ENCODE measurements around the gene HTRA3.
A peak's percentile ranks its signal among the peaks of the same experiment; 100 is the strongest.

Gene HTRA3

GRCh38 chr4:8269535-8270417, at the start of gene HTRA3:
Gene HTRA3, plus strand, starts transcription at chr4:8269754. Its CDS starts 215 bp downstream, at chr4:8269969.
- DNase-seq, result peak; percentile 51

- DNase-seq, result no peak
Observed at GRCh38 chr4:8220661-8221450, 48.7 kb upstream of the HTRA3 start.

- DNase-seq, result peak; percentile 76
Observed at GRCh38 chr4:8221476-8221875, 48.1 kb upstream of the HTRA3 start.

- no peak for DNase-seq
Observed at GRCh38 chr4:8221985-8222384, 47.6 kb upstream of the HTRA3 start.

- no peak for DNase-seq
Observed at GRCh38 chr4:8222609-8223388, 46.8 kb upstream of the HTRA3 start.

GRCh38 chr4:8224267-8224974, 45.1 kb upstream of the HTRA3 start:
- no peak for DNase-seq

- DNase-seq, result peak; percentile 58
Observed at GRCh38 chr4:8224975-8225625, 44.5 kb upstream of the HTRA3 start.

- DNase-seq, result no peak
Observed at GRCh38 chr4:8225706-8226443, 43.7 kb upstream of the HTRA3 start.

GRCh38 chr4:8227201-8227770, 42.3 kb upstream of the HTRA3 start:
- DNase-seq, result no peak

GRCh38 chr4:8227771-8228318, 41.7 kb upstream of the HTRA3 start:
- DNase-seq, result no peak

GRCh38 chr4:8228319-8229250, 41.0 kb upstream of the HTRA3 start:
- peak; percentile 85 for DNase-seq

- DNase-seq, result no peak
Observed at GRCh38 chr4:8229331-8229975, 40.1 kb upstream of the HTRA3 start.

- no peak for DNase-seq
Observed at GRCh38 chr4:8230033-8230432, 39.5 kb upstream of the HTRA3 start.

- no peak for DNase-seq
Observed at GRCh38 chr4:8230891-8231290, 38.7 kb upstream of the HTRA3 start.

- no peak for DNase-seq
Observed at GRCh38 chr4:8231551-8232049, 38.0 kb upstream of the HTRA3 start.

GRCh38 chr4:8232748-8233147, 36.8 kb upstream of the HTRA3 start:
- DNase-seq, result no peak

GRCh38 chr4:8233672-8234484, 35.7 kb upstream of the HTRA3 start:
- DNase-seq, result no peak

GRCh38 chr4:8234715-8235114, 34.8 kb upstream of the HTRA3 start:
- DNase-seq, result no peak

Data from hematopoietic multipotent progenitor cell treated with erythropoietin and hydrocortisone succinate and interleukin-3 and kit ligand, for 6 days (in vitro differentiated cells).